Cardiac fibroblast (primary cell): ENCODE data around the gene SLITRK1.

Experiments
- DNase-seq, 2 donors: peaks; one replicate each; pipeline versions ENCODE4 v3.0.0 to v3.0.0-alpha.2; 2010; ENCODE audit warnings: low read depth in 2 of 2
- H3K4me3 ChIP-seq, 2 donors: replicated peaks in 1 of 2; 1 replicate in 1 of 2; 2 replicates in 1 of 2; pipeline ENCODE4 v1.5.1; 2011; ENCODE audit warnings: low read depth in 2 of 2, low read length in 2 of 2, mild to moderate bottlenecking in 2 of 2, moderate library complexity in 1 of 2
- CTCF ChIP-seq: IDR thresholded peaks from one replicate; pipeline ENCODE4 v1.5.1; 2011; ENCODE audit warnings: low read depth, mild to moderate bottlenecking, low read length, inconsistent platforms

SLITRK1 gene

GRCh38 chr13:83865161-83866137 lies 16.8 kb downstream of the SLITRK1 start:
- no peak for DNase-seq

GRCh38 chr13:83853771-83854170 lies 28.5 kb downstream of the SLITRK1 start:
- H3K4me3 ChIP-seq, result no peak overlapping the region

More at GRCh38 chr13:83865161-83866137, 16.8 kb downstream of the SLITRK1 start:
- TF ChIP-seq CTCF, result no peak
- no peak overlapping the region for H3K4me3 ChIP-seq

GRCh38 chr13:83845106-83845505 lies 37.2 kb downstream of the SLITRK1 start:
- no peak overlapping the region for H3K4me3 ChIP-seq
- TF ChIP-seq CTCF, result no peak
- DNase-seq, result no peak

More at GRCh38 chr13:83853771-83854170, 28.5 kb downstream of the SLITRK1 start:
- TF ChIP-seq CTCF, result no peak
- no peak for DNase-seq

GRCh38 chr13:83839146-83839545 lies 43.1 kb downstream of the SLITRK1 start:
- no peak overlapping the region for H3K4me3 ChIP-seq
- no peak for DNase-seq
- no peak for TF ChIP-seq CTCF

GRCh38 chr13:83831796-83832195 lies 50.5 kb downstream of the SLITRK1 start:
- DNase-seq, result no peak
- TF ChIP-seq CTCF, result no peak
- no peak overlapping the region for H3K4me3 ChIP-seq

- no peak for DNase-seq
- no peak overlapping the region for H3K4me3 ChIP-seq
- TF ChIP-seq CTCF, result no peak
Measured at GRCh38 chr13:83829810-83830209, 52.5 kb downstream of the SLITRK1 start.
